Activated T-helper 1 cell treated with anti-CD3 and anti-CD28 coated beads, Interleukin-2, amount 50 U/mL, for 16 hours (primary cell): ENCODE results near the gene TNPO1.
"Not testable (repeated sequence)": the region's sequence is repeated elsewhere in the genome, so short reads cannot be mapped to it uniquely, and the experiment has no call there.

Experiments used
- DNase-seq, 2 donors: peaks; one replicate each; pipeline ENCODE4 v3.0.0-alpha.2; 2020; ENCODE audit warnings: low read depth in 1 of 2, low spot score in 1 of 2

Gene TNPO1

DNA sequence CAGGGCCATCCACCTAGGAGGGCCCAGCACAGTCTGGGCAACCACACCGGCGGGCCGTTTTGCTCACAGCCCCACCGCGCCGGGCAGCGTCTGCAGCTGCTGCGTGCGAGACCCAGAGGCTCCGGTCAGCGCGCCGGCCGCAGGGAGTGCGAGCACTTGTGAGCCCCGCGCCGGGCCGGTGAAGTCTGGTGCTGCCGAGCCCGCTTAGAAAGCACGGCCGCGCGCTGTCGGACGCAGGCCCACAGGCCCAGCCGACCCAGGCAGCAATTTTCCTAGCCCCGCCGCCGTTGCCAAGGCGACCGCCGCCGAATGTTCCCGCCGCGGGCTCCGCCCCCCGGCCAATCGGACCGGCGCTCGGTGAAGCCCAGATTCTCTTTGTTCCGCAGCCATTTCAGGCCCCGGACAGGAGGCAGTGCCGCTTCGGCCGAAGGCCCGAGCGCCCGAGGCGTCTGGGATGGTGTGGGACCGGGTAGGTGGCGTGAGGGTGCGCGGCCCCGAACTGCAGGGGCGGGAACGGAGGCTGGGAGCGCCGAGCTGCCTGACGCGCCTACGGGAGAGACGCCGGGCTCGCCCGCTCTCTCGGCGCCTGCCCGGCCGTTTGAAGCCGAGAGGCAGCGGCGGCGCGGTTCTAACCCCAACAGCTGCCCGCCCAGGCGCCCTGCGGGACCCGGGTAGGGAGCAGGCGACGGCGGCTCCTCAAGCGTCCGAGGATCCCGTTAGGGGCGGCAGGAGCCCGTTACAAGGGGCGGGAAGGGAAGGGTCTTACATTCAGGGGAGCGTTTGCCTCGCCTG is at the start of gene TNPO1:
TSS of gene TNPO1 (plus strand) at position 378 of the 792 bp plus-strand sequence. CDS start at position 455, 77 bp downstream.
- peak; percentile 67 to 75 for DNase-seq

DNA sequence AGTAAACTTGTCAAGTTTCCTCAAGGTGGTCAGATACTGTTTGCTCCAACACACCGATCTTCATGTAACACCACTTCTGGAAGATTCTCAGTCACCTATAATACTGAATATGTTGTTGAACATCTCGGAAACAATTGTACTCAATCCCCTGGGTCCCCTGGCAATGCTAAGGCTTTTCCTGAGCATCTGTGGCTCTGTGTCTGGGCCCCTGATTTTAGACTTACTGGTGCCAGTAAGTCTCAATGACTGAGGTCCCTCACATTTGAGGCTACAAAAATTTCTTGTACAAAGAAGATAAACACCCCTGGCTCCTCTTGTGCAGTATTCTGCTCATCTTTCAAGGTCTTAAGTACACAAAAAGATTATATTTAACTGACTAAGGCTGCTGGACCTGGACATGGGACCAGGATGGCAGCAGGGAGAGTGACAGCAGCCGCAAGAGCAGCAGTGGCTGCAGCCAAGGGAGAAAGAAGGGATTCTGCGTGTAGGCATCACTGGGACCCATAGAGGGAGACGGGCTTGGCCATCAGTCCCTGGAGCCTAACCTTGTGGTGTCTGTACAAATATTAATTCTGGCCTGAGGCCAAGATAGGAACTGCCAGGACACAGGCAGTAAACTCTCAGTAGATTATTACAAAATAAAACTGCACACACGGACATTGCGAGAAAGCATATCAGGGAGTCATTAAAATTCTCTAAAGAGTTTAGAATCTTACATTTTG is 49.0 kb upstream of the TNPO1 start:
- no peak for DNase-seq

DNA sequence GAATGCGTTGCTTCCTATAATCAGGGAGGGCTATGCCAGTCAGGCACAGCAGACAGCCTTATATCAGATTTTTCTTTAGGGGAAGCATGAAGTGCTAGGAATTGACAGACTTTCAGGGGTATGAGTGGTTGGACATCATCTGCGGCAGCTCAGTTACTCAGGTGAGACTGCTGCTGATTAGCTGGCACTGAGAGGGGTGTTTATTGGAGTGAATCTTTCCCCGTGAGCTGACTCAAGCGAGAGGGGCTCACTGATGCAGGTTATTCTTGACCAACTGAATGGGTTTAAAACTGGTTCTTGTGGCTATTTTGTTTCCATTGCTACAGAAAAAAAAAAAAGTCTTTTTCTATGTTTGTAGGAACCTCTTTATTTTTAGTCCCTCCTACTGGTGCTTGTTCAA is 46.2 kb upstream of the TNPO1 start:
- DNase-seq = no peak

- DNase-seq = no peak
These were observed 39.8 kb upstream of the TNPO1 start for GRCh38 chr5:72776684-72777083.

- DNase-seq = no peak
These were observed 36.9 kb upstream of the TNPO1 start for GRCh38 chr5:72779520-72779919.

DNA sequence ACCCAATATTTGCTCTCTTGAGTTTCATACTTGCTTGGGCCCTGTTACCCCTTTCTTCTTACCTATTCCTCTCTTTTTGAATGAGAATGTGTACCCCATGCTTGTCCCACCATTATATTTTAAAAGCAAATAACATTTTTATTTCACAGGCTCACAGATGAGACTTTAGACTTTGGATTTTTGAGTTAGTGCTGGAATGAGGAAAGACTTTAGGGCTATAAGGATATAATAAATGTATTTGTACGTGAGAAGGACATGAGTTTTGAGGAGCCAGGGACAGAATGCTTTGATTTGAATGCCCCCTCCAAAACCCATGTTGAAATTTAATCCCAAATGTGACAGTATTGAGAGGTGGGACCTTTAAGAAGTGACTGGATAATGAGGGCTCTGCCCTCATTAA is 33.1 kb upstream of the TNPO1 start:
- no peak for DNase-seq

- DNase-seq = no peak
These were observed 32.3 kb upstream of the TNPO1 start for GRCh38 chr5:72784129-72784528.

DNA sequence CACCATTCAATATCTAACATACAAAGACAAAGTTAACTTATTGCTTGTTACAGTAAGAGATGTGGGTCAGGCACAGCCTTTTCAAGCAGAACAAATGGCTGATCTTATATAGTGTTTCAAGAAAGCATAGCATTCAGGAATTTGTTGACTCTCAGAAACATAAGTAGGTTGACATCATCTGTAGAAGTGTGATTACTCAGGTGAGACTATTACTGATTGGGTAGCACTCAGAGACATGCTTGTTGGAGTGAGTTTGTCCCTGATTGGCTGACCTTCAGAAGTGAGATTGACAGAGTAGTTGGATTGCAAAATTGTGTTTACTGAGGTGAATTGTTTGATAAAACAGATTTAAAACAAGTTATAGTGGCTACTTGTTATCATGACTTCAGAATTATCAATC is 30.7 kb upstream of the TNPO1 start:
- no peak for DNase-seq

DNA sequence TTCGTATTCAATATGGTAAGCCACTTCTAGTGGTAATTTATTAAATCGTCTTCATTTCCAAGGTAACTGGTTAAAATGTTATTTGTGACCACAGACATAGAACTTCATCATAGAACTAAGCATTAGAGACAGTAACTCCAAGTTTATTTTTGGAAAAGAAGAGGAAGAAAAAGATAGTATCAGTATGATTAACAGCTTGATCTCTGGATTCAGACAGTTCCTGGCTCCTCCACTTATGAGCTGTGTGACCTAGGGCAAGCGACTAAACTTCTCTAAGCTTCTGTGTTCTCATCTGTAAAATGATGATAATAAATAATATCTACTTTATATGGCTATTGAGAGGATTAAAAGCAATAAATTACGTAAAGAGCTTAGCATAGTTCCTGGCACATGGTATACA is 29.8 kb upstream of the TNPO1 start:
- DNase-seq = no peak

- DNase-seq = no peak
These were observed 27.5 kb upstream of the TNPO1 start for GRCh38 chr5:72788866-72789505.

- no peak for DNase-seq
These were observed 26.3 kb upstream of the TNPO1 start for GRCh38 chr5:72790186-72790585.

DNA sequence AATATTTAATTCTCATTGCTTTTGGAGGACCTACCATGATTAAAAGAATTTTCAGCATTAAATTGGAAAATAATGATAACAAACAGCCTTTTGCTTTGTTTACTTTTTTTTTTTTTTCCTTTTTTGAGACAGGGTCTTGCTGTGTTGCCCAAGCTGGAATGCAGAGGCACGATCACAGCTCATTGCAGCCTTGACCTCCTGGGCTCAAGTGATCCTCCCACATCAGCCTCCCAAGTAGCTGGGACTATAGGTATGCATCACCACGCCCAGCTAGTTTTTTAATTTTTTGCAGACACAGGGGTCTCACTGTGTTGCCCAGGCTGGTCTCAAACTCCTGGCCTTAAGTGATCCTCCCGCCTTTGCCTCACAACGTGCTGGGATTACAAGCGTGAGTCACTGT is 23.8 kb upstream of the TNPO1 start:
- DNase-seq = not testable (repeated sequence)

GRCh38 chr5:72796001-72796400 is 20.5 kb upstream of the TNPO1 start:
- DNase-seq = no peak

DNA sequence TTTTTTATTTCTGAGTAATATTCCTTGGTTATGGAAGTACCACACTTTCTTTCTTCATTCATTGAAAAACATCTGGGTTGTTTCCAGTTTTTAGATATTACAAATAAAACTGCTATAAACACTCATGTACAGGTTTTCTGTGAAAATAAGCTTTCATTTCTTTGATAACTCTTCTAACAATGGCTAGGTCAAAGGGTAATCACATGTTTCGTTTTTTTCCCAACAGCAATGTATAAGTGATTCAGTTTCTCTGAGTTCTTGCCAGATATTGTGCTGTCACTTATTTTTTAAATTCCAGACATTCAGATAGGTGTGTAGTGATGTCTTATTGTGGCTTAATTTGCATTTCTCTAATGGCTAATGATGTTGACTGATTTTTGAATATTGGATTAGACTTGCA is 16.7 kb upstream of the TNPO1 start:
- DNase-seq = no peak

GRCh38 chr5:72808637-72809036 is 7.8 kb upstream of the TNPO1 start:
- DNase-seq = not testable (repeated sequence)

- no peak for DNase-seq
These were observed 4.6 kb upstream of the TNPO1 start for GRCh38 chr5:72811849-72812248.

- no peak for DNase-seq
These were observed 4.0 kb upstream of the TNPO1 start for GRCh38 chr5:72812488-72812887.

DNA sequence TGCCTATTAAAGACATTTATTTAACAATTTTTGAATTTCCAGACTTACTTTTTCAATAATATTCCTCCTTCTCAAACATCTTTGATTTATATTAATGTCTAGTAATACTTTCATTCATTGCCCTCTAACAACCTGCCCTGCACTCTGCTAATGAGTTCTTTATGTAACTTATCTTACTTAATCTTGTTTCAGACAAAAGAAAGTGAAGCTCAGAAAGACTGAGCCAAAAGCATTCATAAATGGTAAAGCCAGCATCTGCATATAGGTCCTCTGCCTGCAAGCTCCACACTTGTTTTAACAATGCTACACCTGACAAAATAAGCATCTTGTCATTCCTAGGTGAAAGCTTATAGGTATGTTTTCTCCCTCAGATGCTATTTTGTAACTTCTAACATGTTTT is 2.4 kb upstream of the TNPO1 start:
- no peak for DNase-seq

DNA sequence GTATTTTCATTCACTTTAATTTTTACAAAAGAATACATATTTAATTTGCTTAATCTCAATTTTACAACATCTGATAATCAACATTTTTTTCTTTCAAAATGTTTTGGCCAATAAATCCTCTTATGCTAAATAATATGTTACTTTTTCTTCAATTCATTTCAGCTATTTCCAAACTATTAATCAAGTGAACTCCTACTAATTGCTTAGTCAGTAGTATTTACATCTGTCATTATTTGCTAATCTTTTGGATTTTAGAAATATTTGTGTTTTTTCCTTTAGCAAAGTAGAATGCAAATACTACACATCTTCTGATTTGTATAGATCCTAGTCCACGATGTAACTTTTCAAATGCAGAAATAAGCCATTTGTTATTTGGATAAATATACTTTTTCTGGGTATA is 1.6 kb upstream of the TNPO1 start:
- no peak for DNase-seq

GRCh38 chr5:72815580-72816283 is 729 bp upstream of the TNPO1 start:
- peak in 1 of 2 donors; percentile 18 for DNase-seq

GRCh38 chr5:72817076-72817481 is 618 bp downstream of the TNPO1 start:
- DNase-seq = peak; percentile 8 to 10
